SK-N-SH treated with all-trans-retinoic acid at 6 μM for 48 hours (cell line): ENCODE measurements around the gene DCAF7.

Experiments
- ATAC-seq: fragments of 200-7000 bp; cut with Tn5 transposase; 3 replicates; pipeline ENCODE4 v1.9.1; 2020; ENCODE audit warnings: mild to moderate bottlenecking, moderate library complexity
- ARNTL ChIP-seq: fragments of 450-650 bp; formaldehyde crosslinking; IDR thresholded peaks from 2 replicates; pipeline ENCODE4 v1.5.0; 2020; ENCODE audit warnings: low read depth, mild to moderate bottlenecking, moderate library complexity, borderline replicate concordance
- BACH2 ChIP-seq: fragments of 250-450 bp; sonication (Bioruptor Pico); IDR thresholded peaks from 2 replicates; pipeline ENCODE4 v1.9.0; 2021; ENCODE audit warnings: mild to moderate bottlenecking, borderline replicate concordance
- CSDC2 ChIP-seq: fragments of 250-450 bp; sonication (Bioruptor Pico); IDR thresholded peaks from 2 replicates; pipeline ENCODE4 v1.5.0; 2020; ENCODE audit warnings: mild to moderate bottlenecking, moderate library complexity
- ESRRG ChIP-seq: fragments of 250-450 bp; sonication (Bioruptor Pico); IDR thresholded peaks from 2 replicates; pipeline ENCODE4 v1.6.1; 2021; ENCODE audit warnings: mild to moderate bottlenecking
- OSR1 ChIP-seq: fragments of 250-450 bp; sonication (Bioruptor Pico); IDR thresholded peaks from 2 replicates; pipeline ENCODE4 v1.8.0; 2022; ENCODE audit warnings: moderate library complexity, mild to moderate bottlenecking, inconsistent platforms
- PPARA ChIP-seq: fragments of 250-450 bp; sonication (Bioruptor Pico); IDR thresholded peaks from 2 replicates; pipeline ENCODE4 v1.5.0; 2020; ENCODE audit warnings: mild to moderate bottlenecking, borderline replicate concordance
- RARB ChIP-seq: fragments of 250-450 bp; sonication (Bioruptor Pico); IDR thresholded peaks from 2 replicates; pipeline ENCODE4 v1.8.0; 2021; ENCODE audit warnings: mild to moderate bottlenecking, moderate library complexity
- SNAI2 ChIP-seq: fragments of 250-450 bp; sonication (Bioruptor Pico); IDR thresholded peaks from 2 replicates; pipeline ENCODE4 v1.5.0; 2020; ENCODE audit warnings: mild to moderate bottlenecking, moderate library complexity
- TCF4 ChIP-seq: fragments of 250-450 bp; sonication (Bioruptor Pico); IDR thresholded peaks from 2 replicates; pipeline ENCODE4 v1.8.0; 2021; ENCODE audit warnings: mild to moderate bottlenecking, moderate library complexity, borderline replicate concordance
- TOX ChIP-seq: fragments of 250-450 bp; sonication (Bioruptor Pico); IDR thresholded peaks from 2 replicates; pipeline ENCODE4 v1.8.0; 2021; ENCODE audit warnings: mild to moderate bottlenecking, moderate library complexity, borderline replicate concordance
- ZC3H10 ChIP-seq: fragments of 250-450 bp; sonication (Bioruptor Pico); IDR thresholded peaks from 2 replicates; pipeline ENCODE4 v1.5.1; 2021; ENCODE audit warnings: mild to moderate bottlenecking, moderate library complexity
- ZFP3 ChIP-seq: fragments of 250-450 bp; sonication (Bioruptor Pico); IDR thresholded peaks from 2 replicates; pipeline ENCODE4 v1.5.0; 2020; ENCODE audit warnings: mild to moderate bottlenecking, moderate library complexity
- ZFP30 ChIP-seq: fragments of 450-650 bp; formaldehyde crosslinking; IDR thresholded peaks from 2 replicates; pipeline ENCODE4 v1.5.0; 2022; ENCODE audit warnings: mild to moderate bottlenecking, moderate library complexity
- ZNF565 ChIP-seq: fragments of 450-650 bp; formaldehyde crosslinking; conservative IDR thresholded peaks from 2 replicates; pipeline ENCODE4 v1.5.0; 2020; ENCODE audit warnings: low read depth, mild to moderate bottlenecking, moderate library complexity
- ZNF70 ChIP-seq: fragments of 450-650 bp; formaldehyde crosslinking; IDR thresholded peaks from 2 replicates; pipeline ENCODE4 v1.5.0; 2020; ENCODE audit warnings: mild to moderate bottlenecking, moderate library complexity
- ZNF8 ChIP-seq: fragments of 450-650 bp; formaldehyde crosslinking; IDR thresholded peaks from 2 replicates; pipeline ENCODE4 v1.5.0; 2020; ENCODE audit warnings: mild to moderate bottlenecking, moderate library complexity
- TF ChIP-seq, protein P1 (sequence below): fragments of 250-450 bp; sonication (Bioruptor Pico); IDR thresholded peaks from 2 replicates; pipeline ENCODE4 v1.8.0; 2020; ENCODE audit warnings: mild to moderate bottlenecking, moderate library complexity, borderline replicate concordance
- TF ChIP-seq, protein P2 (sequence below): fragments of 250-450 bp; sonication (Bioruptor Pico); IDR thresholded peaks from 2 replicates; pipeline ENCODE4 v1.5.0; 2020; ENCODE audit warnings: mild to moderate bottlenecking, moderate library complexity
- TF ChIP-seq, protein P3 (sequence below): fragments of 250-450 bp; sonication (Bioruptor Pico); IDR thresholded peaks from 2 replicates; pipeline ENCODE4 v1.8.0; 2021; ENCODE audit warnings: low read depth, mild to moderate bottlenecking, moderate library complexity, borderline replicate concordance
- TF ChIP-seq, protein P4 (sequence below): fragments of 250-450 bp; sonication (Bioruptor Pico); IDR thresholded peaks from 2 replicates; pipeline ENCODE4 v1.5.1; 2020; ENCODE audit warnings: low read depth, mild to moderate bottlenecking, moderate library complexity

The DCAF7 gene

DNA sequence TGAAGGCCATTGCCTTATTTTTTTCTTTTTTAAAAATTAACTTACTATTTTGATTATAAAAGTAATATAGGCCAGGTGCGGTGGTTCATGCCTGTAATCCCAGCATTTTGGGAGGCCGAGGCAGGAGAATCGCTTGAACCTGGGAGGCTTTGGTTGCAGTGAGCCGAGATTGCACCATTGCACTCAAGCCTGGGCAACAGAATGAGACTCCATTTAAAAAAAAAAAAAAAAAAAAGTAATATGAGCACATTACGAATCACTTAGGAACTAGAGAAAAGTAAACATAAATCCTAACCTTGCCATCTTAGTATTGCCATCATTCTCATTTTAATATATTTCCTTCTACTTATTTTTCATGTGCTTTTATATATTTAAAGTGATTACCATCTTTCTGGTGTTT is 37.5 kb downstream of the DCAF7 start (continued):
- TF ChIP-seq PPARA (no peak), ZFP30 (CRISPR knock-in tag) (no peak)

DNA sequence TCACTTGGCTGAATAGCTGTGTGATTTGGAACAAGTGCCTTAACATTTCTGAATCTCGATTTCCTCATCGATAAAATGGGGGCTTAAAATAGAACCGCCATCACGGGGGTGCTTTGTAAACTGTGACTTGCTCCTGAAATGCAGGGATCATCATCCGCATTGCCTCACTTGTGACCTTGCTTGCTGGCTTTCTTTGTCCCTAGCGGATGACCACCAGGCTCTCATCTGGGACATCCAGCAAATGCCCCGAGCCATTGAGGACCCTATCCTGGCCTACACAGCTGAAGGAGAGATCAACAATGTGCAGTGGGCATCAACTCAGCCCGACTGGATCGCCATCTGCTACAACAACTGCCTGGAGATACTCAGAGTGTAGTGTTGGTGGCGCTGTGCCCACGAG is 38.5 kb downstream of the DCAF7 start:
- TF ChIP-seq, protein P1, sequence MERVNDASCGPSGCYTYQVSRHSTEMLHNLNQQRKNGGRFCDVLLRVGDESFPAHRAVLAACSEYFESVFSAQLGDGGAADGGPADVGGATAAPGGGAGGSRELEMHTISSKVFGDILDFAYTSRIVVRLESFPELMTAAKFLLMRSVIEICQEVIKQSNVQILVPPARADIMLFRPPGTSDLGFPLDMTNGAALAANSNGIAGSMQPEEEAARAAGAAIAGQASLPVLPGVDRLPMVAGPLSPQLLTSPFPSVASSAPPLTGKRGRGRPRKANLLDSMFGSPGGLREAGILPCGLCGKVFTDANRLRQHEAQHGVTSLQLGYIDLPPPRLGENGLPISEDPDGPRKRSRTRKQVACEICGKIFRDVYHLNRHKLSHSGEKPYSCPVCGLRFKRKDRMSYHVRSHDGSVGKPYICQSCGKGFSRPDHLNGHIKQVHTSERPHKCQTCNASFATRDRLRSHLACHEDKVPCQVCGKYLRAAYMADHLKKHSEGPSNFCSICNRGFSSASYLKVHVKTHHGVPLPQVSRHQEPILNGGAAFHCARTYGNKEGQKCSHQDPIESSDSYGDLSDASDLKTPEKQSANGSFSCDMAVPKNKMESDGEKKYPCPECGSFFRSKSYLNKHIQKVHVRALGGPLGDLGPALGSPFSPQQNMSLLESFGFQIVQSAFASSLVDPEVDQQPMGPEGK (CRISPR knock-in tag) = no peak
- TF ChIP-seq ZNF565 (CRISPR knock-in tag) (no peak), RARB (CRISPR knock-in tag) (no peak), ZFP3 (no peak), ZNF70 (no peak), OSR1 (no peak), CSDC2 (no peak), ZFP30 (CRISPR knock-in tag) (no peak), ESRRG (CRISPR knock-in tag) (no peak), TCF4 (CRISPR knock-in tag) (no peak)
- TF ChIP-seq, protein P2, sequence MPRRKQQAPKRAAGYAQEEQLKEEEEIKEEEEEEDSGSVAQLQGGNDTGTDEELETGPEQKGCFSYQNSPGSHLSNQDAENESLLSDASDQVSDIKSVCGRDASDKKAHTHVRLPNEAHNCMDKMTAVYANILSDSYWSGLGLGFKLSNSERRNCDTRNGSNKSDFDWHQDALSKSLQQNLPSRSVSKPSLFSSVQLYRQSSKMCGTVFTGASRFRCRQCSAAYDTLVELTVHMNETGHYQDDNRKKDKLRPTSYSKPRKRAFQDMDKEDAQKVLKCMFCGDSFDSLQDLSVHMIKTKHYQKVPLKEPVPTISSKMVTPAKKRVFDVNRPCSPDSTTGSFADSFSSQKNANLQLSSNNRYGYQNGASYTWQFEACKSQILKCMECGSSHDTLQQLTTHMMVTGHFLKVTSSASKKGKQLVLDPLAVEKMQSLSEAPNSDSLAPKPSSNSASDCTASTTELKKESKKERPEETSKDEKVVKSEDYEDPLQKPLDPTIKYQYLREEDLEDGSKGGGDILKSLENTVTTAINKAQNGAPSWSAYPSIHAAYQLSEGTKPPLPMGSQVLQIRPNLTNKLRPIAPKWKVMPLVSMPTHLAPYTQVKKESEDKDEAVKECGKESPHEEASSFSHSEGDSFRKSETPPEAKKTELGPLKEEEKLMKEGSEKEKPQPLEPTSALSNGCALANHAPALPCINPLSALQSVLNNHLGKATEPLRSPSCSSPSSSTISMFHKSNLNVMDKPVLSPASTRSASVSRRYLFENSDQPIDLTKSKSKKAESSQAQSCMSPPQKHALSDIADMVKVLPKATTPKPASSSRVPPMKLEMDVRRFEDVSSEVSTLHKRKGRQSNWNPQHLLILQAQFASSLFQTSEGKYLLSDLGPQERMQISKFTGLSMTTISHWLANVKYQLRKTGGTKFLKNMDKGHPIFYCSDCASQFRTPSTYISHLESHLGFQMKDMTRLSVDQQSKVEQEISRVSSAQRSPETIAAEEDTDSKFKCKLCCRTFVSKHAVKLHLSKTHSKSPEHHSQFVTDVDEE (CRISPR knock-in tag) = no peak
- TF ChIP-seq, all 23 proteins: peak for 0
- no peak for ATAC-seq

DNA sequence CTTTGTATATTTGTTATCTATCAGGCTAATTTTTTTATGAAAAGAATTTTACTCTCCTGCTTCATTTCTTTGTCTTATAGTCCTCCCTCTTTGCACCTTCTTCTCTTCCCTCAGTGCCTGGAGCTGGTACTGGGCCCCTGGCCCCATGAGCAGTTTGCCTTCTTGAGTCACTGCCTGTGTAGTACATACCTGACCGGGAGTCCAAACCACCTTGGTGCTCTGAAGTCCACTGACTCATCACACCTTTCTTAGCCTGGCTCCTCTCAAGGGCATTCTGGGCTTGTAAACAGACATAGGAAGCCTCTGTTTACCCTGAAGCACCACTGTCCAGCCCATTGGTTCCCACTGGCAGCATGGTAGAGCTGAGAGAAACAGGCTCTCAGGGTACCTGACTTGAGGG is 39.4 kb downstream of the DCAF7 start:
- TF ChIP-seq ZFP3 (no peak), RARB (CRISPR knock-in tag) (no peak), ZC3H10 (CRISPR knock-in tag) (no peak), SNAI2 (no peak), ZNF8 (no peak), ZNF565 (CRISPR knock-in tag) (no peak), ZNF70 (no peak), CSDC2 (no peak), TCF4 (CRISPR knock-in tag) (no peak), BACH2 (CRISPR knock-in tag) (no peak), PPARA (no peak), ARNTL (CRISPR knock-in tag) (no peak), ESRRG (CRISPR knock-in tag) (no peak), ZFP30 (CRISPR knock-in tag) (no peak)
- TF ChIP-seq, protein P3, sequence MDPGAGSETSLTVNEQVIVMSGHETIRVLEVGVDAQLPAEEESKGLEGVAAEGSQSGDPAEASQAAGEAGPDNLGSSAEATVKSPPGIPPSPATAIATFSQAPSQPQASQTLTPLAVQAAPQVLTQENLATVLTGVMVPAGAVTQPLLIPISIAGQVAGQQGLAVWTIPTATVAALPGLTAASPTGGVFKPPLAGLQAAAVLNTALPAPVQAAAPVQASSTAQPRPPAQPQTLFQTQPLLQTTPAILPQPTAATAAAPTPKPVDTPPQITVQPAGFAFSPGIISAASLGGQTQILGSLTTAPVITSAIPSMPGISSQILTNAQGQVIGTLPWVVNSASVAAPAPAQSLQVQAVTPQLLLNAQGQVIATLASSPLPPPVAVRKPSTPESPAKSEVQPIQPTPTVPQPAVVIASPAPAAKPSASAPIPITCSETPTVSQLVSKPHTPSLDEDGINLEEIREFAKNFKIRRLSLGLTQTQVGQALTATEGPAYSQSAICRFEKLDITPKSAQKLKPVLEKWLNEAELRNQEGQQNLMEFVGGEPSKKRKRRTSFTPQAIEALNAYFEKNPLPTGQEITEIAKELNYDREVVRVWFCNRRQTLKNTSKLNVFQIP (CRISPR knock-in tag) = no peak
- TF ChIP-seq, protein P4, sequence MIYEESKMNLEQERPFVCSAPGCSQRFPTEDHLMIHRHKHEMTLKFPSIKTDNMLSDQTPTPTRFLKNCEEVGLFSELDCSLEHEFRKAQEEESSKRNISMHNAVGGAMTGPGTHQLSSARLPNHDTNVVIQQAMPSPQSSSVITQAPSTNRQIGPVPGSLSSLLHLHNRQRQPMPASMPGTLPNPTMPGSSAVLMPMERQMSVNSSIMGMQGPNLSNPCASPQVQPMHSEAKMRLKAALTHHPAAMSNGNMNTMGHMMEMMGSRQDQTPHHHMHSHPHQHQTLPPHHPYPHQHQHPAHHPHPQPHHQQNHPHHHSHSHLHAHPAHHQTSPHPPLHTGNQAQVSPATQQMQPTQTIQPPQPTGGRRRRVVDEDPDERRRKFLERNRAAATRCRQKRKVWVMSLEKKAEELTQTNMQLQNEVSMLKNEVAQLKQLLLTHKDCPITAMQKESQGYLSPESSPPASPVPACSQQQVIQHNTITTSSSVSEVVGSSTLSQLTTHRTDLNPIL (CRISPR knock-in tag) = no peak
- TF ChIP-seq, protein P1 (CRISPR knock-in tag) = no peak
- ATAC-seq = no peak

DNA sequence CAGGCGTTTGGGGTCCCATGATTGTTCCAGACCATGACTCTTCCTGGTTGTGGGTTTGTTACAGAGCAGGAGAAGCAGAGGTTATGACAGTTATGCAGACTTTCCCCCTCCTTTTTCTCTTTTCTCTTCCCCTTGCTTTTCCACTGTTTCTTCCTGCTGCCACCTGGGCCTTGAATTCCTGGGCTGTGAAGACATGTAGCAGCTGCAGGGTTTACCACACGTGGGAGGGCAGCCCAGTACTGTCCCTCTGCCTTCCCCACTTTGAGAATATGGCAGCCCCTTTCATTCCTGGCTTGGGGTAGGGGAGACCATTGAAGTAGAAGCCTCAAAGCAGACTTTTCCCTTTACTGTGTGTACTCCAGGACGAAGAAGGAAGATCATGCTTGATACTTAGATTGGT is 42.5 kb downstream of the DCAF7 start:
- no peak for ATAC-seq
- TF ChIP-seq RARB (CRISPR knock-in tag) (no peak), TOX (no peak), ZC3H10 (CRISPR knock-in tag) (no peak)
- TF ChIP-seq, all 23 proteins: peak for 0
